Pons (tissue), 1 donor: Measurements from ENCODE around the gene RBMS2.
A peak's percentile ranks its signal among the peaks of the same experiment; 100 is the strongest.

ENCODE experiments used
- DNase-seq: peaks from one replicate; pipeline ENCODE4 v3.0.0-alpha.2; 2016; ENCODE audit warnings: low spot score

Gene RBMS2

DNA sequence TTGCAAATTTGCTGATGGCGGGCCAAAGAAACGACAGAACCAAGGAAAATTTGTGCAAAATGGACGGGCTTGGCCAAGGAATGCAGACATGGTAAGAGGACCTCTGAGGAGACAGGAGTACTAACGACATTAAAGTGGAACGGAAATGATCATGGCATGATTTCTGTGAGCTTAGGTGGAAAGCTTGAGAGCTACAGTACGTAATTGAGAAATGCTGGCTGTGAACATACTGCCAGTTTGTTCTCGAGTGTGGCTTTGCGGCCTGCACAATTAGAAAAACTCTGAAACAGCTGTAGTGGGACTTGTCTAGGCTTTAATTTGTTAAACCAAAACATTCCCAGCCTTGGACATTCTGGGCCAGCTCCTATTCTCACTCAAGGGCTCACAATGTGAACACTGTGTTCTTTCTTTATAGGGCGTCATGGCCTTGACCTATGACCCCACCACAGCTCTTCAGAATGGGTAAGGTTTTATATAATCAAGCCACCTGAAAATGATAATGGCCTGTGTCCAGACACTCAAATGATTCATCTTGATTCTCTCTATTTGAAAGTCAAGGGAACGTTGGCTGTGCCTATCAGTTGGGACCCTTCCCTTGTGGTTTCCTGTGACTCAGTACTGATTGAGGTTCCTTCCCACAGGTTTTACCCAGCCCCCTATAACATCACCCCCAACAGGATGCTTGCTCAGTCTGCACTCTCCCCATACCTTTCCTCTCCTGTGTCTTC is 60.0 kb downstream of the RBMS2 start:
- no peak for DNase-seq

DNA sequence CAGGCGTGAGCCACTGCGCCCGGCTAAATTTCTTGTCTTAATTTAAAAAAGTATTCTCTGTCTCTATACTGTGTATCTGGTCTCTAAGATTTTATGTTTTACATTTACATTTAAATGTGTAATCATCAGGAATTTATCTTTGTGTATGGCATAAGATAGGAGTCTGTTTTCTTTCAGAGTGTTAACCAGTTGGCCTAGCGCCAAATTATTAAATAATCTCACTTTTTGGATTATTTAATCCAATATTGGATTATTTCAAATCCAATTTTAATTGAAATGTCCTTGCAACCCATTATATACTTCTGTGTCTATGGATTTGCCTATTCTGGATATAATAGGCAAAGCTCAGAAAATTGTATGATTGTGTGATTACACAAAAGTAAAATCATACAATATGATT is 63.5 kb downstream of the RBMS2 start:
- DNase-seq, result no peak

DNA sequence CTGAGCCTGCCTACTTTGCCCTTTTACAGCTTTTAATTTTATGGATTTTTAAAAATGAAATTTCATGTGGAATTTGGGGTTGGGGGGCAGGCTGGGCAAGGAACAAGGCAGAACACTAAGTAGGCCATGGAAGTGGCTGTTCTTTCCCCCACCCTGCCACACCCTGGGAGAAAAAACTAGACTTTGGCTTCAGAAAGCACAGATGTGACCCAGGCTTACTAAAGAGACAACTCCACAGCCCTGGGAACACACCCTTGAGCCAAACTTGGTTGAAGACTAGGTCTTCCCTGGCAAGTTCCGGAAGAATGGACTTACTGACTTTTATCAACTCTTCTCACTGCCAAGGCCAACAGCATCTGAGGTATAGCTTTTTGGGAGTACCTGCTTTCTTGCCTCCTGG is 68.2 kb downstream of the RBMS2 start:
- DNase-seq, result no peak

DNA sequence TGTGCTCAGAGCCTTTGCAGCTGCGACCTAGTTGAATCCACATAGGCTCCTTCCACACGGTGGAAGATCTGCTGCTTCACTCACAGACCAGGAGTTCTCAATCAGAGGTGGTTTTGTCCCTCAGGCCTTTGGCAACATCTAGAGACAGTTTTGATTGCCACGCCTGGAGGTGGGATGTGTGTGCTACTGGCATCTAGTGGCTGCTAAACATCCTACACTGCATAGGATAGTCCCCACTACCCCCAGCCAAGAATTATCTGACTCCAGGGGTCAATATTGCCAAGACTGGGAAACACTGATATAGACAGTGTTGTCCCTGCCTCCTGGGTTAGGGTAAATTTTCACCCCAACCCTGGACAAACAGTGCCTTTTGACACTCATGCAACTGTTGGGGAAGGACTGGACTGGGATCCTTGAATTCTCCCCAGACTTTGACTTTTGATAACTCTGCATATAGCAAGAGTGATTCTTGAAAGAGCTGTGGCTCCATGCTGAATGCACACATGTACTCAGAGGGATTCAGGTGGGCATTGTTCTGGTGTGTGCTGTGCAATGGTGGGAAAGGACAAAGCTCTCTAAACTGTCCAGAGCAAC is 68.7 kb downstream of the RBMS2 start:
- DNase-seq, result no peak

DNA sequence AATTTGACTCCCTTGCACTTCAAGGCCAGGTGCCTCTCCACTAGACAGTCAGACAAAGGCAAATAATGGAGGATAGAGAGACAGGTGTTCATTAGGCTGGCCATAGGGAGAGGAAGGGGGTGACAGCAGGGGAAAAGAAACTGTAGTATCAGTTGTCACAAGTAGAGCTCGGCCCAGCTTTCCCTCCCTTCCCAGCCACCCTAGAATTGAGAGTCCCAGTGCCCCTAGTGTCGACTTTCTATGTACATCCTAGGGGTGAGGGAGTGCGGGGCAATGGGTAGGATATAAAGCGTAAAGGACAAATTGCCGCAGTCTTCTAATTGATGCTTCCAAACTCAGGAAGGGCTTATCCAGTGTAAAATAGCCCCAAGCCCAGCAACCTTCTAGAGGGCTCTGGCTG is 69.5 kb downstream of the RBMS2 start:
- no peak for DNase-seq

DNA sequence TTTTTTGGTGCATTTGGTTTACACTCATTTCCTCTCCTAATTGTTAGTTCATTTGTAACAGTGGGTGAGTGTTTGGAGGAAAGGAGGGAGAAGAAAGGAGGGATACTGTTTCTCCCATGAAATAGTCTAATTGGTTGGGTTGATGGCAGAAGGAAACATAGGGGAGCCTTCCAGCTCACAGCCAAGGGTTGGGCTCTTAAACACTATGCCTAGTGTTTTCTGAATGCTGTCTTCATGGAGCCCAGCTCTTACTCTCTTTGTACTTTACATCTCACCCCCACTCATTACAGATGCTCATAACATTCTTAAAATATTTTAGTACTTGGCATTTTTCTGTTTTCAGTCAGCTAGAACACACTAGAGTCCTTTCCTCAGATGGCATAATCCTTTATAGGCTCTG is 70.3 kb downstream of the RBMS2 start:
- DNase-seq, result peak; percentile 51

DNA sequence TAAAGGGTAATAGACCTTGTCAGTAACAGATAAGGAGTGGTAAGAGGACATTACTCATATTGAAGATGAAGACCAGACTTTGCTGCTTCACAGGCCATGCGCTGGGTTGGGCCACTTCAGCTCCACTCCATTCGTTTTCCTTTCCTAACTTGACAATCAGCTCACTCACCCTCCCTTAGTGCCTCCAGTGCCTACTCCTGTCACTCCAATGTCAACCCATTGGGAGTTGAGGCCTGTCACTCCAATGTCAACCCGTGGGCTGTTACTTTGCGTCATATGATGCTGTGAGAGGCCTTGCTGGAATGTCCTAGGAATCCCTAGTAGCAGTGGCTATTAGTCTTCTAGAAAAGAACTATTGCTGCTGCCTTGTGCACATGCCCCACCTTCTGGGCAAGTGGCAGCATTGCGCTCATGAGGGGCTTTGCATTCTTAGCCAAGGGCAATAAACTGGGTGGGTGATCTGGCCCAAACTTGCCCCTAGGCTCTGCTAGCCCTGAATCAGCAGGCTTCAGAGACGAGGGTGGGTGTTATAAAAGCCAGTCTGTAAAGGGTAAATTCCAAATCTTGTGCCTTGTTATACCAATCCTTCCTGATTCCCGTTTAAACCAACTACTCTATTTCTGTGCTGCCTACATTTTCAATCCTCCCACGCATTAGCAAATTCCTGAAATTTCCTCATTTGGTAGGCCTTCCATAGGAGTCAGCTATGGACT is 72.4 kb downstream of the RBMS2 start:
- peak; percentile 62 for DNase-seq

DNA sequence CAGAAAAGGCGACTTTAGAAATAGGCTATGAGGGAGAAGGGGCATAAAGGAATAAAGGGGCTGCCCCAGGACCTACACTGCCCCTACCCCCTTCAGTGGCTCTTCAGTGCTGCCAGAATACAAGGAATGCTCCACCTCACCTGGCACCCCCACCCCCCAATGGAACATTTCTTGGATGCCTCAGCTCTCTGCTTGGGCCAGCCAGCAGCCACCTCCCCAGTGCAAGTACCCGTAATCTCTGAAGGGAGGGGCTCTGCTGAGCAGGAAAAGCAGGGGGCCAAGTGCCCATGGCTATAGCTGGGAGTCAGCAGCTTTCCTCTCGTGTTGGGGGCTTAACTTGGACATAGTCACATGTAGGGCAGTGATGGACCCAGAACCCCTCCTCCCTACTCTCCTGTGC is 75.2 kb downstream of the RBMS2 start:
- no peak for DNase-seq

DNA sequence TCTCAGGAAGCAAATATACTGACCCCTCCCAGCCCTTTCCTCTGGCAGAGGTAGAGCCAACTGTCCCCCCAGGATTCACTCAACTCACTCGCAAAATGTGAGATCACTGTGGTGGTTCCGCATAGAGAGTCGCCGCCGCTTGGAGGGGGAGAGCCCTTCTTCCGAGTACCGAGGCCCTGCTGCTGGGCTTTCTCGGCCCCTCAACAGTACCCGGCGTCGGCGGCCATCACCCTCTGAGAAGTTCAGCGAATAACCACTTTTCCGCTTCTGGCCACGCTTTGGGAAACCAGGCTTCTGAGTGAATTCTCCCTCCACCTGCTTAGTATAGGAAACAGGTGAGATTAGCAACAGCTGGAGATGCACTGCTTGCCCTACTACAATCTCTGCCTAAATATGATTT is 77.4 kb downstream of the RBMS2 start:
- no peak for DNase-seq

DNA sequence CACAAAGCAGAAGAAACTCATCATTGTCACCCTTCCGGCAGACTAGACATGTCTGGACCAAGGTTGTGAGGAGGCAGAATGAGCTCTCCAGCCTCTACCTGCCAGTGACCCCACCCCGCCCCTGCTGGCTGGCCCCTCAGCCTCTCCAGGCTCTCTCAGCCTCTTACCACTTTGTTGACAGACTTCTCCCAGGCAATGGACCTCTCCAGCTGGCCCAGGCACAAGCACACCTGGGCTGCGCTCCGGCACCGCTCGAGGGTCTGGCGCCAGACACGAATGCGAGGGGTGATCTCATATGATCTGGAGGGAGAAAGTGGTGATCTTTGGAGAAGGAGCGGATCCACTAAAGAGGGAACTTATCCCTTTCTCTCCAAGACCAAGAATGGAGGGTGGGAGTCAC is 78.2 kb downstream of the RBMS2 start:
- DNase-seq, result no peak

DNA sequence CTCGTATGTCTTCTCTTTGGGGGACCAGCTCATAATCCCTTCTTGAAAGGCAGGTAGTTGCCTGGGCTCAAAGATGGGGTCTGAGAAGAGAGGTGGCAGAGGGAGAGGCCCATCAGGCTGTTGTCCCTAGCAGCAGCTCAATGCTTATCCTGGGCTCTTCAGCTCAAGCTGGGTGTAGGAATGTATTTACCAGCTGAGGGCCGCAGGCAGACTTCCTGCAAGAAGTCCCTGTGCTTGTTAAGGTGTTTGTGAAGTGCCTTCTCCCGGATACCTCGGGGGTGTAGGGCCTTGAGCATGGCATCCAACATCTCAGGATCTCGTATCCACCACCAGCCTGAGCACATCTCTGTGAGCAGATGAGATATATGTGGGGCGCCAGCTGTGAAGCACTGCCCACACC is 79.1 kb downstream of the RBMS2 start:
- DNase-seq, result no peak

DNA sequence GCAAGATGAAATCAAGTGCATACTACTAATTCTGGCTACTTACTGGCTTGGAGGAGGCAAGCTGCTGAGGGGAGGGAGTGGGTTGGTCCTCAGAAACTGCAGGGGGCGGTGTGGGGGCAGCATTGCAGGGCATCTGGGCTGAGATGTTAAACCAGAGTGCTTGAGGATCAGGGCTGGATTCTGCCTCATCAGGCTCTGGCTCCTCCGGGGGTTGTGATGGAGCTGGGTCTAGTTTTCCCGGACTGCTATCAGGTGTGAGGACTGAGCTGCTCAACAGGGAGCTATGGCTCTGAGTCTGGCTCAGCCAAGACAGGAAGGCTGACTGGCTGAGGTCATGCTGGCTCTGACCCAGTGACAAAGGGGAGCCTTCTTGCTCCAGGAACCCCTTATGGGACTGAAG is 79.9 kb downstream of the RBMS2 start:
- DNase-seq, result no peak

DNA sequence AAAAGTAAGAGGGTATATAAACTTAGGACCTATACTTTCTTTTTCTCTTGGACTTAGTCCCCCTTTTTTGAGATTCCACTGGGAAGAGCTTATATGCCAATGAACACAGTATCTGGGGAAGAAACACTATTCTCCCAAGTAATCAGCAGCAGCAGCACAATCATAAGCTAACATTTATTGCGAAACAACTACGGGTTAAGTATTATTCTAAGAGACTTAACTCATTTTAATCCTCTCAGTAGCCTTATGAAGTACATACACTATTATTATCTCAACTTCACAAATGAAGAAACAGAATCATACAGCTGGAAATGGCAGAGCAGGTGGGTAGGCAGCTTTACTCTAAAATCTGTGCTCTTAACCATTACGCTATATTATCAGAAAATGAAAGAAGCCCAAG is 80.6 kb downstream of the RBMS2 start:
- DNase-seq, result no peak

DNA sequence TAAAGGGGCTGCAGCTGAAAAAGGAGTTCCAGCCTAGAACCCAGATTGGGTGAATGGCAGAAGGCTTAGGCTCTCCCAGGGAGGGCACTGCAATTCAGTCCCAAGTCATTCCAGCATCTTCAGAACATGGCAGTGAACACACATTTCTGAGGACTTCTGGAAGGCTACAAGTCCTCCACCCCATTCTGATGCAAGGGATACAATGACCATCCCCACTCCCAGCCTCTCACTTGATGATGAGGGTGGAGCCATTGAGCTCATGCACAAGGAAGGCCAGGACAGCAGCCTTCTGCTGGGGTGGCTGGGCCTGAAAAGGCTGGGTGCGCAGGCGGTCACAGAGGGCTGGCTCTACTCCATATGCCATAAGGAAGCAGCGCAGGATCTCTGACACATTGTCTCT is 82.7 kb downstream of the RBMS2 start:
- DNase-seq, result no peak

DNA sequence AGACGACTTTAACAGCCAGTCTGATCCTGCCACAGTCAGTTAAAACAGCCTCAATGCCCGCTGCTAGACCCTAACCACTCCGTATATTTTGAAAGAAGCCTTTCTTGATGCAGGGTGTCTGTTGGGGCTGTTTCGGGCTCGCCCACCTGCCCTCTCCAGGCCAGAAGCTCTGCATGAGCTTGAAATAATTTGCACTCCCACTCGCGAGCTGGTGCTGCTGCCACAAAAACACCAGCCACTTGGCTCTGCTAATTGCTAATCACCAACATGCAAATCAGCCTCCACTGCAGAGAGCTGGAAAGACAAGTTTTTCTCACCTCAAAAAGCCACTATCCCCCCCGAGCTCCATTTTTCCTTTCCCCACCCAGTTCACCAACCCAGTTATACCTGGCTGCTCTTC is 93.0 kb downstream of the RBMS2 start:
- DNase-seq, result no peak

DNA sequence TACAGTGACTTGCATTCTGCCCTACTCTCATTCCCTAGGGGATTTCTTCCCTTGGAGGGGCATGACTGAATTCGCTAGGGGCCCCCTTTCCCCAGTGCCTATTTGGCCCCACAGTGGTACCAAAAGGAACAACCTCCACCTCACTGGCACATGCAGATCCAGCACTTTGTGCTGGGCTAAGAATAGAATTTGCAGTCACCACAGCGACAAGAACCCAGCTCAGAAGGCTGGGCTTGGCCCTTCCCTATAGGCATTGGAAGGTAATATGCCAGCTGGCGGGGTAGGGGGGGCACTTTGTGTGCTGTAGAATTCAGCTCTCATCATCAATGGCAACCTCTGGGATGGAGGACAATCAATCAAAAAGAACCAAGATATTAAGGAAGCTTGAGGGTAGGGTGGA is 94.6 kb downstream of the RBMS2 start:
- DNase-seq, result no peak

DNA sequence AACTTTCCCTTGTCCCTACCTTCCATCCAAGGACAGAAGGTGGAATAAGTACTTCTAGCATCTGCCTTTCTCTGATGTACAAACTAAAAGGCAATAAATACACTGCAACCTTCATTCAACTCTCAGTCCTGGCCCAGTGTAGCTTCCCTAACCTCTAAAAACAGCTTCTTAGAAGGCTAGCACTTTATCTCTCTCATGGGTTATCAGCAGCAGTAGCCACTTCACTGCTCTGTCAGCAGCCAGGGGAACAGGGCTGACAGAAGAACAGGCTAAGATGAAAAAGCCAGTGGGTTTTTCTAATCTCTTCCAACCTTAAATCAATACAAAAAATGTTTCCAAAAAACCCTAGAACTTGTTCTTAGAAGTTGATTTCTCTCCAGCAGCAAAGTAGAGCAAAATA is 95.3 kb downstream of the RBMS2 start:
- DNase-seq, result no peak

DNA sequence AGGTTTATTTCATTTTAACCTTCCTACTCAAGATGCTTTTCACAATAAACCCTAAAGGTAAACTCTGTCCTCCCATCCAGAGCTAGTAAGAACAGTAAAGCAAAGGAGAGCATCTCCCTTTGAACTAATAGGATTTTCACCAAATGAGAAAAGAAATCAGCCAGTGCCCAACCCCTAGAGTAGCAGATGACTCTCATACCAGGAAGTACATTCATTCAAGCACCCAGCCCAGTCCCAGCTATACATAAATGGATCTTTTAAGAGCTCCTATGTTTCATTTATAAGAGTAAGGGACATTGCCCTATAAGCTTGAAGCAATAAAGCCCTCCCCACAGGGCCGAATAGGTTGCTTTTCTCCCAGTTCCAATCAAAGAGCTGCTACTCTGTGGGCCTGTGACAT is 100.9 kb downstream of the RBMS2 start:
- DNase-seq, result no peak

DNA sequence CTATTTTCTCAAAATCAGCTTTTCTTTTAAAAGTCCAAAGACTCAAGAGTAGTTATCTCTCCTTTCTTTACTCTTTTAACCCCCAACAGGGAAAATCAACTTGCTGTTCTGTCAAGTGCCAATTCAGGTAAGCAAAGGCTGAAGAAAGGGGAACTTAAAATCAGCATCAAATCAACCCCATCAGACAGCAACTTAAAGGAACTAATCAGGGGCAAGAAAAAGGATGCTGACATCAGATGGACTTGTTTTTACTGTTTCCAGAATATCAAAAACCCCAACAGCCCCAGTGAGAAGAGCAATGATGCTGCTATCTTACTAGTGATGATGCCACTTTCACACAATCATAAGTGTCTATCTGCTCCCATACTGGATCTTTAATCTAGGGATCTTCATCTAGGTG is 105.1 kb downstream of the RBMS2 start:
- DNase-seq, result no peak

DNA sequence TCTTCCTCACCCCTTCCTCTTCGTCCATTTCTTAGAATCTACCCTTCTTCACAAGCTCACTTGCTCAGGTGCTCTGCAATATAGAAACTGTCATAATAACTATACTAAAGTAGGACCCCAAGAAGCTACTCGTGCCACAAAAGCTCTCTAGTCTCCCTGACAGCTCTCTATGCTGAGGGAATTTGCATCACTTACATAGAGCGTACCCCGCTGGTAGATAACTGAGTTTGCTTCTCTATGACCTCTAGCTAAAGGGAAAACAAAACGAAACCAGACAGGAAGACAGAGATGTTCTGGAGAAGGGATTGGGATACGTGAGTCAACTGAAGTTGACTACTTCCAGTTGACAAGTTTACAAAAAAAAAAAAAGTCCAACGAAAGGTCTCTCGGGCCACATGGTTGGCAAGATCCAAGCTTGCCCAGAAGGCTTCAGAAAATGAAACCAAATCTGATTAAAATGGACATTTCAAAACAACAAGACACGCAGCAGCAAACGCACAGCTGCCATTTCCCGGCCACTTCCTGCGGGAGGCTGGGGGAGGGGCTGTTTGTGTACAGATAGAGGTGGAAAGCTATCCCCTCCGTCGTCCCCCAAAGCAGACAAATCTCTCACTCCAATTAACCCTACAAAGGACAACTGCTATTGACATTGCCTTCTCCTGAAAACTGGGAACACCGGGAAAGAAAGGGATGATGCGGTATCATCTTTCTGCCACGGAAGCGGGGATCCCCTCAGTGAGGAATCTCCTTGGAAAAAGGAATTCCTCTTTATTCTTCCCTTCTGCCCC is 107.2 kb downstream of the RBMS2 start:
- DNase-seq, result peak; percentile 70

DNA sequence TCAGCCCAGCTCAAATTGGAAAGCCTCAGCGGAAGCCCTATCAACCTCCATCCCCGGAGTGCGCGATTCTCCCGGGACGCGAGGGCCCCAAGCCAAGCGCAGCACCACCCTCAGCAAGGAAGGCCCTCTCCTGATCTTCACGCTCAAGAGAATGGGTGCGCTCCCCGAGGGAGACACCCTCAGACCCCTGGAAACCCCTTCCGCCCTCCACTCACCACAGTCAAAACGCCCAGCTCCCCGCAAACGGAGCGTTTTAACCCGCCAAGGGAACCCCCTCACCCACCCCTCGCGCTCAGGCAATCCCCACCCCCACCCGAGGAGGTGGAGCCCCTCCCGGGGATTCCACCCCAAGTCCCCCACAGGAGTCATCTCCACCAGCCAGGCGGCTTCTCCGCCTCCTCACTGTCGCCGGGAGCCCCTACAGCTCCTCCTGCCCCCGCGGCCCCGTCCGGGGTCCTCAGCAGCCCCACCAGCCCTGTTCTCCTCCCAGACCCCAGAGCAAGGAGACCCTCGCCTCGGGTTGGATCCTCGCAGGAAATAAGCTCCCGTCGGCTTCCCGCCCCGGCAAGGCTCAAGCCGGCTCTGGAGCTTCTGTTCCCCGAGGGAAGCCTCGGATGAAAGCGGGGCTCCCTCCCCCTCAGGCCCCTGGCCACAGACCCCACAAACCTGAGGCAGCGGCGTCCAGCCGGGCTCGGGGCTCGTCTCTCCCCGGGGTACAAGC is 108.0 kb downstream of the RBMS2 start:
- peak; percentile 28 for DNase-seq

DNA sequence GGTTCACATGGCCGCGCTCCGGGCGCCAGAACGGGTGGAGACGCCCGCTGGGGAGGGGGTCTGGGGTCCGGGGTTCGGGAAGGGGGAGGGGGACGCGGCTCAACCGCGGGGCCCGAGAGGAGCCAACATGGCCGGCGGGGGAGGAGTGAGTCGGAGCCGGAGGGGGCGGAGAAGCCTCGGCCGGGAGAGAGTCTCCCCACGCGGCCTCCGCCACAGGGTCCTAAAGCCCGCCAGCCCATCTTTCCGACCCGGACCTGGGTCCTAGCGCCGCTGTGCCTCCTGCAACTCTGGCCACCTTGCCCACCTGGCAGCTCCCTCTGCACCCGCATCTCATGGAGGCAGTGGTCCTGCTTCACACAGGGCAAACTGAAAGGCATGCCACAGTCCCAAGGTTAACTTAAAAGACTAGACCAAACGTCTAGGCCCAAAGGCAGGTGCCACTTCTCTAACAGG is 108.6 kb downstream of the RBMS2 start, which contains the start of gene BAZ2A:
Gene BAZ2A, minus strand, starts transcription at position 147 of the 453 bp plus-strand sequence. CDS start 12,796 bp downstream, outside the sequence.
- peak; percentile 86 for DNase-seq
